NCI-H1105 treated with DMSO at 0.1 percent for 48 hours (cell line): ENCODE measurements around the gene EGFLAM.
"Not testable (repeated sequence)": the region's sequence is repeated elsewhere in the genome, so short reads cannot be mapped to it uniquely, and the experiment has no call there.

Source experiments
- DNase-seq: peaks from one replicate; lab custom pipeline; 2025; lab: John Stamatoyannopoulos, UW

Gene EGFLAM

GRCh38 chr5:38376404-38376803 is 118.0 kb downstream of the EGFLAM start:
- no peak for DNase-seq

GRCh38 chr5:38378579-38378978 is 120.2 kb downstream of the EGFLAM start:
- no peak for DNase-seq

GRCh38 chr5:38379350-38379937 is 121.1 kb downstream of the EGFLAM start:
- no peak for DNase-seq

- DNase-seq, result no peak
Observed at GRCh38 chr5:38380537-38380936, 122.2 kb downstream of the EGFLAM start.

- DNase-seq, result no peak
Observed at GRCh38 chr5:38381361-38381760, 123.0 kb downstream of the EGFLAM start.

- peak; percentile 78 for DNase-seq
Observed at GRCh38 chr5:38382898-38383297, 124.5 kb downstream of the EGFLAM start.

GRCh38 chr5:38383701-38384100 is 125.3 kb downstream of the EGFLAM start:
- DNase-seq, result no peak

- DNase-seq, result no peak
Observed at GRCh38 chr5:38384396-38384795, 126.0 kb downstream of the EGFLAM start.

GRCh38 chr5:38387161-38387560 is 128.8 kb downstream of the EGFLAM start:
- no peak for DNase-seq

- DNase-seq, result no peak
Observed at GRCh38 chr5:38393636-38394035, 135.3 kb downstream of the EGFLAM start.

GRCh38 chr5:38396766-38397165 is 138.4 kb downstream of the EGFLAM start:
- peak; percentile 7 for DNase-seq

GRCh38 chr5:38400365-38400764 is 142.0 kb downstream of the EGFLAM start:
- no peak for DNase-seq

- DNase-seq, result no peak
Observed at GRCh38 chr5:38401145-38401544, 142.8 kb downstream of the EGFLAM start.

GRCh38 chr5:38403406-38403805 is 145.0 kb downstream of the EGFLAM start:
- DNase-seq, result no peak

- no peak for DNase-seq
Observed at GRCh38 chr5:38403877-38404635, 145.7 kb downstream of the EGFLAM start.

GRCh38 chr5:38404667-38405276 is 146.4 kb downstream of the EGFLAM start:
- peak; percentile 24 for DNase-seq

GRCh38 chr5:38408446-38409198 is 150.3 kb downstream of the EGFLAM start:
- DNase-seq, result no peak

- no peak for DNase-seq
Observed at GRCh38 chr5:38410304-38410990, 152.1 kb downstream of the EGFLAM start.

GRCh38 chr5:38413696-38414095 is 155.3 kb downstream of the EGFLAM start:
- DNase-seq, result no peak

GRCh38 chr5:38414348-38414747 is 156.0 kb downstream of the EGFLAM start:
- DNase-seq, result no peak

- not testable (repeated sequence) for DNase-seq
Observed at GRCh38 chr5:38415772-38416171, 157.4 kb downstream of the EGFLAM start.

- no peak for DNase-seq
Observed at GRCh38 chr5:38417658-38418017, 159.3 kb downstream of the EGFLAM start.
